ENCODE results near the gene IFNA2. TPM values are rescaled to one million over a fixed set of nuclear protein-coding genes. Genes with fewer than 3 reads are reported as not detected.
"Not testable (repeated sequence)": the region's sequence is repeated elsewhere in the genome, so short reads cannot be mapped to it uniquely, and the experiment has no call there.

IFNA2 gene
- total RNA-seq, 2 experiments from 2014 or later = not detected

- H3K36me3 Mint-ChIP-seq (ENCODE audit: low read depth); H3K4me1 Mint-ChIP-seq (ENCODE audit: low read depth); H3K4me3 Mint-ChIP-seq; ATAC-seq; POLR2A ChIA-PET; H3K9me3 Mint-ChIP-seq (ENCODE audit: insufficient read depth); DNase-seq; H3K27ac Mint-ChIP-seq: not testable (repeated sequence)
- H3K27me3 Mint-ChIP-seq (ENCODE audit: low read depth) = peaks cover 20% of the 10 kb centered on the region
- CTCF ChIA-PET = interaction anchor here (1.8 kb wide), 1 partner anchor 25 kb away, joined by 8 read pairs; no protein-coding TSS in a partner anchor
Measured at GRCh38 chr9:21371467-21371866, 13.7 kb downstream of the IFNA2 start.

- Mint-ChIP-seq H3K27me3 (ENCODE audit: low read depth) (peaks cover 29% of the 10 kb centered on the region), H3K36me3 (ENCODE audit: low read depth) (no peaks in the 10 kb centered on the region), H3K4me3 (no peak within 1 kb of the TSS), H3K9me3 (ENCODE audit: insufficient read depth) (no peaks in the 10 kb centered on the region), H3K27ac (no peak within 1 kb of the TSS), H3K4me1 (ENCODE audit: low read depth) (peaks cover 5% of the 10 kb centered on the region)
- ChIA-PET CTCF (no interaction called here), POLR2A (no interaction called here)
- ATAC-seq (no peak), DNase-seq (no peak)
Measured at GRCh38 chr9:21367957-21368356, 17.2 kb downstream of the IFNA2 start, which contains the start of gene IFNA13. Gene IFNA13, minus strand, starts transcription at chr9:21368057. Its CDS starts 47 bp downstream, at chr9:21368010.

GRCh38 chr9:21367169-21367568, 18.0 kb downstream of the IFNA2 start:
- CTCF ChIA-PET; H3K36me3 Mint-ChIP-seq (ENCODE audit: low read depth); DNase-seq; POLR2A ChIA-PET; ATAC-seq; H3K9me3 Mint-ChIP-seq (ENCODE audit: insufficient read depth); H3K27ac Mint-ChIP-seq; H3K4me1 Mint-ChIP-seq (ENCODE audit: low read depth); H3K4me3 Mint-ChIP-seq: not testable (repeated sequence)
- peaks cover 29% of the 10 kb centered on the region for H3K27me3 Mint-ChIP-seq (ENCODE audit: low read depth)

GRCh38 chr9:21362287-21362686, 22.9 kb downstream of the IFNA2 start:
- CTCF ChIA-PET = interaction anchor here (3.5 kb wide), 1 partner anchor 33 kb away, joined by 19 read pairs; no protein-coding TSS in a partner anchor
- ATAC-seq (no peak), DNase-seq (no peak)
- H3K27me3 Mint-ChIP-seq (ENCODE audit: low read depth) = peaks cover 19% of the 10 kb centered on the region
- POLR2A ChIA-PET = interaction anchor here (0.6 kb wide), 1 partner anchor 27 kb away, joined by 3 read pairs; the partner anchor contains the start of gene KLHL9
- H3K36me3 Mint-ChIP-seq (ENCODE audit: low read depth) = peaks cover 6% of the 10 kb centered on the region
- no peak overlapping the region for H3K4me3 Mint-ChIP-seq
- H3K27ac Mint-ChIP-seq = no peak overlapping the region
- peaks cover 18% of the 10 kb centered on the region for H3K4me1 Mint-ChIP-seq (ENCODE audit: low read depth)
- H3K9me3 Mint-ChIP-seq (ENCODE audit: insufficient read depth) = no peaks in the 10 kb centered on the region

- peaks cover under 1% of the 10 kb centered on the region for H3K27me3 Mint-ChIP-seq (ENCODE audit: low read depth)
- DNase-seq = no peak
- POLR2A ChIA-PET = interaction anchor here (2.8 kb wide), 1 partner anchor 23 kb away, joined by 15 read pairs; the partner anchor contains the start of gene KLHL9
Measured at GRCh38 chr9:21357479-21358460, 27.4 kb downstream of the IFNA2 start.

GRCh38 chr9:21350787-21351186, 34.4 kb downstream of the IFNA2 start, which contains the start of gene IFNA6:
Gene IFNA6, minus strand, starts transcription at chr9:21350887. Its CDS starts 0 bp downstream, at chr9:21350887.
- no peaks in the 10 kb centered on the region for H3K4me1 Mint-ChIP-seq (ENCODE audit: low read depth)
- ChIA-PET CTCF (no interaction called here), POLR2A (no interaction called here)
- no peak within 1 kb of the TSS for H3K4me3 Mint-ChIP-seq
- H3K27me3 Mint-ChIP-seq (ENCODE audit: low read depth) = peaks cover 33% of the 10 kb centered on the region
- ATAC-seq = no peak
- no peak for DNase-seq
- no peak within 1 kb of the TSS for H3K27ac Mint-ChIP-seq
- H3K36me3 Mint-ChIP-seq (ENCODE audit: low read depth) = peaks cover 6% of the 10 kb centered on the region
- H3K9me3 Mint-ChIP-seq (ENCODE audit: insufficient read depth) = peaks cover 12% of the 10 kb centered on the region

More at GRCh38 chr9:21357479-21358460, 27.4 kb downstream of the IFNA2 start:
- H3K4me1 Mint-ChIP-seq (ENCODE audit: low read depth) = peaks cover 19% of the 10 kb centered on the region
- H3K36me3 Mint-ChIP-seq (ENCODE audit: low read depth) = peaks cover 13% of the 10 kb centered on the region
- H3K4me3 Mint-ChIP-seq = peak overlapping the region; percentile 60
- peaks cover 12% of the 10 kb centered on the region for H3K9me3 Mint-ChIP-seq (ENCODE audit: insufficient read depth)
- CTCF ChIA-PET = interaction anchor here (0.7 to 1.8 kb wide), 7 partner anchors 18 to 163 kb away, joined by 3 to 9 read pairs (median 3); no protein-coding TSS in a partner anchor
- peak; percentile 81 for ATAC-seq
- peak overlapping the region; percentile 88 for H3K27ac Mint-ChIP-seq

GRCh38 chr9:21348430-21348970, 36.7 kb downstream of the IFNA2 start:
- CTCF ChIA-PET = interaction anchor here (0.6 to 1.9 kb wide), 4 partner anchors 14 to 54 kb away, joined by 3 to 4 read pairs (median 3); partner anchors contain the start of gene KLHL9
- POLR2A ChIA-PET = interaction anchor here (1.7 kb wide), 1 partner anchor 9 kb away, joined by 3 read pairs; no protein-coding TSS in a partner anchor

GRCh38 chr9:21340735-21341134, 44.5 kb downstream of the IFNA2 start:
- ATAC-seq = no peak
- Mint-ChIP-seq H3K27ac (no peak overlapping the region), H3K9me3 (ENCODE audit: insufficient read depth) (no peaks in the 10 kb centered on the region), H3K4me1 (ENCODE audit: low read depth) (peaks cover 6% of the 10 kb centered on the region), H3K36me3 (ENCODE audit: low read depth) (no peaks in the 10 kb centered on the region), H3K27me3 (ENCODE audit: low read depth) (peaks cover 18% of the 10 kb centered on the region), H3K4me3 (no peak overlapping the region)
- DNase-seq = no peak
- ChIA-PET POLR2A (no interaction called here), CTCF (interaction anchor here (0.9 to 3.0 kb wide), 3 partner anchors 11 to 55 kb away, joined by 4 to 11 read pairs (median 4); no protein-coding TSS in a partner anchor)

More at GRCh38 chr9:21348430-21348970, 36.7 kb downstream of the IFNA2 start:
- Mint-ChIP-seq H3K27ac (no peak overlapping the region), H3K9me3 (ENCODE audit: insufficient read depth) (no peaks in the 10 kb centered on the region), H3K4me1 (ENCODE audit: low read depth) (no peaks in the 10 kb centered on the region), H3K36me3 (ENCODE audit: low read depth) (no peaks in the 10 kb centered on the region), H3K4me3 (no peak overlapping the region), H3K27me3 (ENCODE audit: low read depth) (peaks cover 33% of the 10 kb centered on the region)
- DNase-seq (no peak), ATAC-seq (no peak)

GRCh38 chr9:21336457-21336856, 48.7 kb downstream of the IFNA2 start:
- Mint-ChIP-seq H3K27ac (no peak overlapping the region), H3K4me1 (ENCODE audit: low read depth) (peaks cover 35% of the 10 kb centered on the region), H3K36me3 (ENCODE audit: low read depth) (peaks cover 28% of the 10 kb centered on the region), H3K9me3 (ENCODE audit: insufficient read depth) (no peaks in the 10 kb centered on the region), H3K27me3 (ENCODE audit: low read depth) (peaks cover 13% of the 10 kb centered on the region), H3K4me3 (peak overlapping the region; percentile 54)
- ATAC-seq (no peak), DNase-seq (no peak)
- ChIA-PET CTCF (interaction anchor here (0.8 to 2.9 kb wide), 4 partner anchors 10 to 477 kb away, joined by 3 to 21 read pairs (median 4); no protein-coding TSS in a partner anchor), POLR2A (no interaction called here)

GRCh38 chr9:21334701-21335632, 50.2 kb downstream of the IFNA2 start, which contains the start of gene KLHL9:
Gene KLHL9, minus strand, starts transcription at chr9:21335404. Its CDS starts 545 bp downstream, at chr9:21334859.
- Mint-ChIP-seq H3K27me3 (ENCODE audit: low read depth) (peaks cover 11% of the 10 kb centered on the region), H3K27ac (peak within 1 kb of the TSS; percentile 91), H3K36me3 (ENCODE audit: low read depth) (peaks cover 37% of the 10 kb centered on the region), H3K4me1 (ENCODE audit: low read depth) (peaks cover 45% of the 10 kb centered on the region), H3K4me3 (peak within 1 kb of the TSS; percentile 89), H3K9me3 (ENCODE audit: insufficient read depth) (no peaks in the 10 kb centered on the region)
- ChIA-PET POLR2A (interaction anchor here (0.6 to 2.7 kb wide), 4 partner anchors 22 to 404 kb away, joined by 3 to 15 read pairs (median 3); no protein-coding TSS in a partner anchor), CTCF (interaction anchor here (0.8 to 8.2 kb wide), 13 partner anchors 9 to 456 kb away, joined by 3 to 123 read pairs (median 4); no protein-coding TSS in a partner anchor)
- ATAC-seq (peak; percentile 90), DNase-seq (peak; percentile 90)

Measured in activated CD8-positive, alpha-beta T cell treated with anti-CD3 and anti-CD28 coated beads, Interleukin-2, amount 10 ng/mL, durations not matched to agents 7 days and 5 days (primary cell).